HT1080 (cell line): ENCODE data around the gene RNF44. TPM values are rescaled to one million over a fixed set of nuclear protein-coding genes. Genes with fewer than 3 reads are reported as not detected.

Experiments used
- DNase-seq: peaks from one replicate; pipeline ENCODE4 v3.0.0-alpha.2; 2015; ENCODE audit warnings: low read depth
- total RNA-seq: library from RNA; depleted of rRNA; stranded (reverse); fragments of >200 nt; shearing (Covaris generic); gene quantifications from 2 replicates; pipeline ENCODE4 v1.2.3, GENCODE V29; 2014

The RNF44 gene
- total RNA-seq, 1 experiment from 2014 or later = 16.7 TPM

DNA sequence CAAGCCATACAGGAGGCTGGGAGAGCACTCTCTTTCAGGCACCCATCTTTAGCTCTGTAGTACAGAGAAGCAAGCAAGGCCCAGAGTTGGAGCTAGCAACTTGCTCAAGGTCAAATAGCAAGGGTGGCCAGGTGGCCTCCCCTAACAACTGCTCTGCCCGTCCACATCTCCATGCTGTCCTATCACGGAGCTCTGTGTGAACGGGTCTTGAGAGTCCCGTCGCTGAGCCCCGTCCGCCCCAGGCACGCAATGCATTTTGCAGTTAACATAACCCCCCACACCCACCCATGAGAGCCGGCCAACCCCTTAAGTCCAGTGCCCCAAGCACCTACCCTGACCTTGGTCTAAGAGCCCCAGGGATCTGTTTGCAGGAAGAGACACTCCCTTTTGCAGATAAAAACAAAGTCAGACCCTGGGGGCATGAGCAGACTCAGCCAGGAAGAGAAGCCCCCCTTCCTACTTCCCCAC lies 1.5 kb downstream of the RNF44 start:
- DNase-seq = no peak

GRCh38 chr5:176535101-176535663 lies 2.0 kb downstream of the RNF44 start:
- no peak for DNase-seq

- DNase-seq = no peak
Measured at GRCh38 chr5:176534640-176535039, 2.6 kb downstream of the RNF44 start.

- DNase-seq = no peak
Measured at GRCh38 chr5:176533894-176534611, 3.1 kb downstream of the RNF44 start.

DNA sequence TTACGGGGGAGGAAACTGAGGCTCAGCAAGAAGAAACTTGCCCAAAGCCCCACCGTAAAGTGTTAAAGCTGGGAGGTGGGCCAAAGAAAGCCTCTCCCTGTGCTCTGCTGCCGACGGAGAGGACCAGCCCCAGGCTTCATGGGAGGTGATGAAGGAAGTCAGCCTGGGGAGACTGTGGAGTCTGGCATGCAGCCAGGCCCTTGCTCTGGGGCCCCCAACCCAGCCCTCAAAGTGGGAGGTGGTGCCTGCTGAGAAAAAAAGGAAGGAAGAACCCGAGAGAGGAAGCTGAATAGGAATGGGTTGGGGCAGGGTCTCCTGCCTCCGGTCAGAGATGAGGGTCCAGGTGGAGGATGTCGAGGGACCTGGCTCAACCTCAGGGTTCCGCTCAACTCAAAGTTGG lies 3.8 kb downstream of the RNF44 start:
- no peak for DNase-seq

- no peak for DNase-seq
Measured at GRCh38 chr5:176532795-176533194, 4.4 kb downstream of the RNF44 start.

DNA sequence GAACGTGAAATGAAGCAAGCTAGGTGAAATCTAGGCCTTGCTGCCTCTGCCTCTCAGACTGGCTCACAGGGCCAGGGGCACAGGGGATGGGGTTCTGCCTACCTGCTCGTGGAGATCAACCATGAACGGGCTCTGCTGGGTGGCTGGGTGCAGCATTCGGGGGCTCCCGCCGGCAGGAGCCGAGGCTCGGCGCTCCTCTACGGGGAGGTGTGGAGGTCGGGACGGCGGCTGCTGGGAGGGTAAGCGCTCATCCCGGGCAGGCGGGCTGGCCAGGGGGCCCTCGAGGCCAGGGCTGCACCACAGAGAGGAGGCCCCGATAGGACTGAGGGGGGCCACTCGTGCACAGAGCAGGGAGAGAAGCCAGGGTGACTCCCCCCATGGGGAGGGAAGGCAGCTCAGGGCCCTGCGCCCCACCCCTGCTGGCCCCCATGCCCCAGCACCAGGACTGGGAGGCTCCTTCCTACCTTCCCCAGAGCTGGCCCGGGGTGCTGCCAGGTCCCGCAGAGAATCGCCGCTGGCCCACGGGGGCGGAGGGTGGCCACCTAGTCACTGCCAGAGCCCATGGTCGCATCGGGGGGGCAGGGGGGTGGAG lies 5.2 kb downstream of the RNF44 start:
- DNase-seq = no peak

GRCh38 chr5:176530983-176531901 lies 6.0 kb downstream of the RNF44 start:
- peak; percentile 55 for DNase-seq

GRCh38 chr5:176530393-176530982 lies 6.7 kb downstream of the RNF44 start:
- DNase-seq = no peak

DNA sequence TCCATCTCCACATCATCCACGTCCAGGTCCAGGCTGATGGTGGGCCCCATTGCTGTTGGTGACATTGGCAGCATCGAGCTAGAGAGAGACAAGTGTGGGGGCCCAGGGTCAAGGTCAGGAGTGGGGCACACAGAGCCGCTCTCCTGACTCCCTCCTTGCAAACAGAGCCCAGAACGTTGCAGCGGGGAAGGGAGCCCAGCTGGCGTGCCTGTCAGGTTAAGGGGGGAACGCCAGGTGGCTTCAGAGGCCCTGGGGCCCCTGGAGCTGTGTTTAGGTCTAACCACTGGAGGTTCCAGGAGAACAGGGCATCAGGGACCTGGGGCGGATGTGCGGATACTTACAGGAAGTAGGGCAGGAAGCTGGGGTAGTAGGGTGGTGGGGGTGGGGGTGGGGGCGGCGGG lies 7.5 kb downstream of the RNF44 start:
- DNase-seq = no peak

- DNase-seq = no peak
Measured at GRCh38 chr5:176529116-176529740, 8.0 kb downstream of the RNF44 start.

DNA sequence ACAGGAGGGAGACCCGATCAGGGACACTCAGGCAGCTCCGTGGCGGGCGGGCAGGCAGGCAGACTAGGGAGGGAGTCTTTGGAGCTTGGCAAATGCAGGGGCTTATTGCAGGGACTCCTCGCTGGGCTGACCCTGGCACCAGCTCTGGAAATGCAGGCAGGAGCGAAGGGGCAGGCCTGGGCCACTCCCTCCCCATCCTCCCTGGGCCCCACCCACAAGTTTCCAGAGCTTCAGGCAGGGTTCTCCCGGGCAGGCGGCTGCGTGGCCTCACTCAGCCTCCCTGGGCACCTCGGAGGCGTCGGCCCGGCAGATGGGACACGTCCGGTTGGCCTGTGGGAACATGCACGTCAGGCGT lies 8.5 kb downstream of the RNF44 start:
- DNase-seq = no peak

GRCh38 chr5:176528301-176528700 lies 8.9 kb downstream of the RNF44 start:
- no peak for DNase-seq

GRCh38 chr5:176527246-176528222 lies 9.7 kb downstream of the RNF44 start:
- no peak for DNase-seq

DNA sequence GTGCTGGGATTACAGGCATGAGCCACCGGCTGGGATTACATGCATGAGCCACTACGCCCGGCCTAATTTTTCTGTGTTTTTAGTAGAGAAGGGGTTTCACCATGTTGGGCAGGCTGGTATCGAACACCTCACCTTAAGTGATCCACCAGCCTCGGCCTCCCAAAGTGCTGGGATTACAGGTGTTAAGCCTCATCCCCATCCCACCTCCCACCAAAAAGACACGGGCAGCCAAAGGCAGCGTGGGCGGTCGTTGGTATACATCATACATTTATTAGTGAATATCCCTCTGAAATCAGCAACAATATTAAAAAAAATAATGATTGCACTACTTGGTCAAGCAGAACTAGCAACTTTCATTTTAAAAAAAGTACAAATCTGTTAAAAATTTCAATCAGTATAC lies 10.7 kb downstream of the RNF44 start:
- no peak for DNase-seq

- no peak for DNase-seq
Measured at GRCh38 chr5:176525677-176526076, 11.5 kb downstream of the RNF44 start.

DNA sequence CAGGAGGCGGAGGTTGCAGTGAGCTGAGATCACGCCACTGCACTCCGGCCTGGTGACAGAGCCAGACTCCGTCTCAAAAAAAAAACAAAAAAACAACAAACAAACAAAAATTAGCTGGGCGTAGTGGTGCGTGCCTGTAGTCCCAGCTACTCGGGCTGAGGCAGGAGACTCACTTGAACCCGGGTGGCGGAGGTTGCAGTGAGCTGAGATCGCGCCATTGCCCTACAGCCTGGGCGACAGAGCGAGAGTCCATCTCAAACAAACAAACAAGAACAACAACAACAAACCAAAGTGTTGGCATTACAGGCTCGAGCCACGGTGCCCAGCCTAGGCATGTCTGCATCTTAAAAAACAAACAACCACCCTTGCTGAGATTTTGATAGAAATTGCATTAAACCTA lies 12.2 kb downstream of the RNF44 start:
- no peak for DNase-seq

DNA sequence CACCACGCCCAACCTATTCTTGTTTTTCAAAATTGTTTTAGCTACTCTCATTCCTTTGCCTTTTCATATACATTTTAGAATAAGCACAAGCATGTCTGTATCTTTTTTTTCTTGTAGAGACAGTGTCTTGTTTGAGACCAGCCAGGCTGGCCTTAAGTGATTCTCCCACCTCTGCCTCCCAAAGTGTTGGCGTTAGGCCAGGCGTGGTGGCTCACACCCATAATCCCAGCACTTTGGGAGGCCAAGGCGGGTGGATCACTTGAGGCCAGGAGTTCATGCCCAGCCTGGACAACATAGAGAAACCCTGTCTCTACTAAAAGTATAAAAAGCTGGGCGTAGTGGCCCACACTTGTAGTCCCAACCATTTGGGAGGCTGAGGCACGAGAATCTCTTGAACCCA lies 13.1 kb downstream of the RNF44 start:
- no peak for DNase-seq

- DNase-seq = no peak
Measured at GRCh38 chr5:176521699-176522263, 15.4 kb downstream of the RNF44 start.
